Medulla oblongata (tissue), 1 donor: ENCODE data around the gene CCDC74B.
"Not testable (repeated sequence)": the region's sequence is repeated elsewhere in the genome, so short reads cannot be mapped to it uniquely, and the experiment has no call there.

Experiments
- DNase-seq: peaks from one replicate; pipeline ENCODE4 v3.0.0-alpha.2; 2015; ENCODE audit errors: extremely low spot score

CCDC74B gene

DNA sequence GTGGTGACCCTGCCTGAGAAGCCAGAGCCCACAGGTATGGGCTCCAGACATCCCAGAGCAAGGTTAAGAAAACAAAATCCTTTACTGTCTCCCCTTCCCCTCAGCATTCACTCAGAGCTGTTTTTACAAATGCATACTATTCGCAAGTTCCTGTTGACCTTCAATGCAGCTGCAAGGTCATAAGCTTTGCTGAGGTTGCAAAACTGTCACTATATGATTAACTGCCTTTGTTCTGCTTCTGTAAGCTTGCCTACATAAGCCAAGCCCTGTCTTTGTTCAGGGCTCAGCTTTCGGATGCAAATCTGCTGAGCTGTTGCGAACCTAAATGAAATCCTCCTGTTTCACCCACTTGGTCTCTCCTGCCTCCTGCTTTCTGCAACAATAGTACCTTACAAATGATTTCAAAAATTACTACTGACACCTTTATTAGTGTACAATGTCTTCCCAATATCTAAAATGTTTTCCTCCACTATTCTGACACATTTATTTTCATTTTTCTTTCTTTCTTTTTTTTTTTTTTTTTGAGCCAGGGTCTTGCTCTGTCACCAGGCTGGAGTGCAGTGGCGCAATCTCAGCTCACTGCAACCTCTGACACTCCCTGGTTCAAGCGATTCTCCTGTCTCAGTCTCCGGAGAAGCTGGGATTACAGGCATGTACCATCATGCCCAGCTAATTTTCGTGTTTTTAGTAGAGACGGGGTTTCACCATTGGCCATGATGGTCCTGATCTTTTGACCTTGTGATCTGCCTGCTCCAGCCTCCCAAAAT is 42.1 kb downstream of the CCDC74B start:
- DNase-seq = not testable (repeated sequence)
